Transverse colon (tissue), 4 donors: ENCODE data around the gene EFNA5. TPM values are rescaled to one million over a fixed set of nuclear protein-coding genes. Genes with fewer than 3 reads are reported as not detected.

ENCODE experiments used
- DNase-seq: peaks from one replicate; pipeline ENCODE4 v3.0.0-alpha.2; 2019
- H3K27ac ChIP-seq, 4 donors: fragments of 200-600 bp; sonication (generic); 2 replicates each; pipeline ENCODE4 v1.5.1; 2016 to 2018; ENCODE audit warnings: inconsistent platforms in 4 of 4
- H3K27me3 ChIP-seq: fragments of 200-600 bp; sonication (generic); 2 replicates; pipeline ENCODE4 v1.5.1; 2017; ENCODE audit warnings: inconsistent platforms
- H3K36me3 ChIP-seq, 4 donors: fragments of 200-600 bp; sonication (generic); 2 replicates each; pipeline ENCODE4 v1.5.1; 2017 to 2019; ENCODE audit warnings: inconsistent platforms in 4 of 4
- H3K4me1 ChIP-seq, 4 donors: fragments of 200-600 bp; sonication (generic); 2 replicates each; pipeline ENCODE4 v1.5.1; 2017 to 2020; ENCODE audit warnings: inconsistent platforms in 4 of 4
- H3K4me3 ChIP-seq, 4 donors: fragments of 200-600 bp; sonication (generic); 1 replicate in 1 of 4; 2 replicates in 3 of 4; pipeline versions ENCODE4 v1.5.1 to v1.6.1; 2017 to 2019; ENCODE audit warnings: inconsistent platforms in 4 of 4
- H3K9me3 ChIP-seq, 2 donors: fragments of 200-600 bp; sonication (generic); 2 replicates each; pipeline ENCODE4 v1.5.1; 2017 to 2019; ENCODE audit warnings: inconsistent platforms in 2 of 2
- EP300 ChIP-seq: sonication (generic); formaldehyde crosslinking; IDR thresholded peaks from one replicate; pipeline ENCODE4 v1.6.1; 2017; ENCODE audit warnings: antibody characterized with exemption, low read depth
- POLR2A ChIP-seq: fragments of 450-650 bp; IDR thresholded peaks from one replicate; pipeline ENCODE4 v1.6.1; 2016; ENCODE audit warnings: antibody characterized with exemption, mild to moderate bottlenecking, moderate library complexity
- POLR2AphosphoS5 ChIP-seq, 3 donors: sonication (generic); formaldehyde crosslinking; IDR thresholded peaks; one replicate each; pipeline ENCODE4 v1.6.1; 2016; ENCODE audit warnings: antibody characterized with exemption in 3 of 3
- WGBS, 2 donors: methylation state at CpG; one replicate each; pipeline ENCODE4 v1.1.5; 2018; ENCODE audit warnings: low coverage in 1 of 2; 5-methylcytosine and 5-hydroxymethylcytosine counted together
- in situ Hi-C, 4 donors: fragments of 200-750 bp; cut with MboI; loops; one replicate each; pipeline versions ENCODE4 v1.15.0 to v1.15.1; 2017; ENCODE audit warnings: low sequenced_read_pairs in 3 of 4, low pct_ligation_motif_present in 1 of 4, low pct_unique_long_range_greater_than_20kb in 1 of 4
- intact Hi-C: fragments of 100-400 bp; cut with DNase I; formaldehyde crosslinking; loops from one replicate; pipeline ENCODE4 v1.15.1; 2023; ENCODE audit warnings: low total_unique reads
- total RNA-seq, 4 donors: library from RNA; depleted of rRNA; stranded (reverse); fragments of >200 nt; gene quantifications; one replicate each; pipeline ENCODE4 v1.1.0, GENCODE V29; 2016
- TF ChIP-seq, protein P1 (sequence below), 5 experiments: fragments of 200-600 bp in 3 of 5; fragments of 450-650 bp in 2 of 5; sonication (generic) in 3 of 5; IDR thresholded peaks; 1 replicate in 2 of 5; 2 replicates in 3 of 5; pipeline ENCODE4 v1.5.1; 2016 to 2017; ENCODE audit warnings: antibody characterized with exemption in 5 of 5, inconsistent platforms in 3 of 5, mild to moderate bottlenecking in 2 of 5, moderate library complexity in 1 of 5

Gene EFNA5
- total RNA-seq, 4 donors from 2014 or later: 1.5 to 18.2 (median 12.1) TPM

DNA sequence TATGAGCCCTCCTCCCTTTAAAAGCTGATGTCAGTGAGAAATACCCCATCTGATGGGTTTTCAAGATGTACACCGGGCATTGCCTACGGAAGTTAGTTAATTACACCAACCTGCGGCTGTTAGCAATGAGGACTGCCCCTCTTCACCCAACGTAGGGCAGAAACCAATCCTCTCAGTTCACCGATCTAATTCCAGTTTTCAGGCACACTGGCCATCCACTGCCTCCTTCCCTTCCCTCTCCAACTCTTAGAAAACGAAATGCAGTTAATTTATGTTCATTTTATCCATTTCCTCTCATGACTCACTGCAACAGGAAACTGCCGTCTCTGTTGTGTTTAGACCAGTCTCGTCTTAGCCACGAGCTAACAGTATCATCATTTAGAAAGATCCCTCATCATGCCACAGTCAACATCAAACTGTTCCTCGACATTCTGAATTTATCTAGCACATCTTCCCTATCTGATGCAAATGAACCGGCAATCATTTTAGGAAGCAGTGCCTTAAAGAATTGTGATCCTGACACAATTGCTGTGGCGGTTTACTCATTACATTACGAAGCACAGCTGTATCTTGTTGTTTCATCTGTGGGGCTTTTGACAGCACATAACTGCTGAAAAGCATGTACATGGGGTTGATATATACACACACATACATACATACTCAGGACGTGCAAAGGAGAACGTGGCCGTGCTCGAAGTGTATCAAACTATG is 168.6 kb downstream of the EFNA5 start:
- DNase-seq: no peak
- Histone ChIP-seq H3K9me3 (no peaks in the 10 kb centered on the region), H3K27me3 (no peaks in the 10 kb centered on the region), H3K27ac (no peak overlapping the region), H3K36me3 (no peaks in the 10 kb centered on the region), H3K4me1 (peaks cover 4 to 28% (median 16%) of the 10 kb centered on the region in 4 donors), H3K4me3 (no peak overlapping the region)
- 41 to 62% methylated on average over 8 to 17 of the region's 17 CpGs for WGBS, 2 donors
- in situ Hi-C loops (no loop called here), intact Hi-C loops (no loop called here)
- TF ChIP-seq POLR2AphosphoS5 (IDR thresholded peaks at IDR 0.05) (no peak), POLR2A (no peak)
- TF ChIP-seq, protein P1, sequence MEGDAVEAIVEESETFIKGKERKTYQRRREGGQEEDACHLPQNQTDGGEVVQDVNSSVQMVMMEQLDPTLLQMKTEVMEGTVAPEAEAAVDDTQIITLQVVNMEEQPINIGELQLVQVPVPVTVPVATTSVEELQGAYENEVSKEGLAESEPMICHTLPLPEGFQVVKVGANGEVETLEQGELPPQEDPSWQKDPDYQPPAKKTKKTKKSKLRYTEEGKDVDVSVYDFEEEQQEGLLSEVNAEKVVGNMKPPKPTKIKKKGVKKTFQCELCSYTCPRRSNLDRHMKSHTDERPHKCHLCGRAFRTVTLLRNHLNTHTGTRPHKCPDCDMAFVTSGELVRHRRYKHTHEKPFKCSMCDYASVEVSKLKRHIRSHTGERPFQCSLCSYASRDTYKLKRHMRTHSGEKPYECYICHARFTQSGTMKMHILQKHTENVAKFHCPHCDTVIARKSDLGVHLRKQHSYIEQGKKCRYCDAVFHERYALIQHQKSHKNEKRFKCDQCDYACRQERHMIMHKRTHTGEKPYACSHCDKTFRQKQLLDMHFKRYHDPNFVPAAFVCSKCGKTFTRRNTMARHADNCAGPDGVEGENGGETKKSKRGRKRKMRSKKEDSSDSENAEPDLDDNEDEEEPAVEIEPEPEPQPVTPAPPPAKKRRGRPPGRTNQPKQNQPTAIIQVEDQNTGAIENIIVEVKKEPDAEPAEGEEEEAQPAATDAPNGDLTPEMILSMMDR (IDR thresholded peaks at IDR 0.05): no peak

DNA sequence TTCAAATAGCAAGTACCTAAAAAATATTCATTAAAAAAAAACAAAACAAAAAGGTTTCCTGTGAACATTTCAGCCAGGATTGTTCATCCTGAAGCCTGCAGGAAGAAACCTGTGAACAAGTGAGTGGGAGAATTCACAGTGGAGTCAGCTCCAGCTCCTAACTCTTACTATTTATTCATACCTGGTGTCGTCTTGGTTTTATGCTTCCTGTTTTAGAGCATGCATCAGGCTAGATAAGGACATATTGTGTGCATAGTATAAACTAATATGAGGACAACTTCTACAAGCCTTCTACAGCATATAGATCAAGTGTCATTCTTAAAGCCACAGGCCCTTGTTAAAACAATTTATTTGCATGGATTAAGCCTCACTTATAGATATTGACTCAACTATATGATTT is 169.9 kb downstream of the EFNA5 start:
- 13 to 18% methylated on average over 1 of the region's 1 CpG for WGBS, 2 donors
- H3K36me3 ChIP-seq: no peaks in the 10 kb centered on the region
- H3K4me1 ChIP-seq: peaks cover 3 to 21% (median 13%) of the 10 kb centered on the region in 4 donors
- intact Hi-C loops: no loop called here
- DNase-seq: no peak
- no peaks in the 10 kb centered on the region for H3K27me3 ChIP-seq
- TF ChIP-seq POLR2AphosphoS5 (IDR thresholded peaks at IDR 0.05) (no peak), POLR2A (no peak), EP300 (no peak)
- TF ChIP-seq, protein P1 (IDR thresholded peaks at IDR 0.05): no peak
- H3K27ac ChIP-seq: no peak overlapping the region
- in situ Hi-C loops: no loop called here
- no peaks in the 10 kb centered on the region for H3K9me3 ChIP-seq
- H3K4me3 ChIP-seq: no peak overlapping the region

DNA sequence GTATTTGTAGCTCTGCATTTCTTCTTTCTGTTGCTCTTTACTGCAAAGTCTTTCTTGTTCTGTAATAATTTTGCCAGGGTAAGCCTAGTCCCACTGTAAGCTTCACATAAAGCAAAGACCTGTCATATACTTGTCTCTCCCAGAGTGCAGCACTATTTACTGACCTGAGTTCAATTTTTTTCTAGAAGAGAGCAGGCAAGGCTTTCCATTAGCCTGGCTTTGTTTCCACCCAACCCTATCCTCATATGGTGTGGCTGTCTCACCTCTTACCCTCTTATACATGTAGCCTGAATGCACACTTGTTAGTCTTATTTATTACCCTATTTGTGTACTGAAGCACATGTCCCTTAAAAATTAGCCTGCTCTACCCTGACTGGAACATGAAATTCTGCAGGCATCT is 170.4 kb downstream of the EFNA5 start:
- H3K9me3 ChIP-seq: no peaks in the 10 kb centered on the region
- intact Hi-C loops (no loop called here), in situ Hi-C loops (no loop called here)
- H3K4me3 ChIP-seq: no peak overlapping the region
- no peak for DNase-seq
- H3K27me3 ChIP-seq: no peaks in the 10 kb centered on the region
- peaks cover 0 to 17% (median 11%) of the 10 kb centered on the region in 4 donors for H3K4me1 ChIP-seq
- TF ChIP-seq POLR2A: no peak
- TF ChIP-seq, protein P1 (IDR thresholded peaks at IDR 0.05): no peak
- TF ChIP-seq EP300: no peak
- TF ChIP-seq POLR2AphosphoS5 (IDR thresholded peaks at IDR 0.05): no peak
- no peaks in the 10 kb centered on the region for H3K36me3 ChIP-seq
- no peak overlapping the region for H3K27ac ChIP-seq

DNA sequence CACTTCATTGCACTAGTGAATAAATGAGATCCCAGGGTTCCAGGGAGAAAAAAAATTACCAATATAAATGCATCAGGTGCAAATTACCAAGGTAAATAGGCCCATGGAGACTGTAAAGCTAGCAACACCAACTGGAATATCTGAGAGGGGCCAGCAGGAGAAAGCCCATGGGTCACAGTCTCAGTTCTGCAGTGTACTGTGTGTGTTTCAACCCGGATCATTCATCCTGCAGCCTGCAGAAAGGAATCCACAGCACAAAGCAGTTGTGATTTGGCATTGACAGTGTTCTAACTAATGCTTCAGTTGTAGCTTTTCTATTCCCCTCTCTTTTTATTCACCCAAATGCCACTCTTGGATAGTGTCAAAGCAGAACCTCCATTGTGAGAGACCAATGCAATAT is 171.0 kb downstream of the EFNA5 start:
- Histone ChIP-seq H3K4me1 (peaks cover 0 to 17% (median 10%) of the 10 kb centered on the region in 4 donors), H3K9me3 (no peaks in the 10 kb centered on the region), H3K27ac (no peak overlapping the region), H3K27me3 (no peaks in the 10 kb centered on the region), H3K4me3 (no peak overlapping the region), H3K36me3 (no peaks in the 10 kb centered on the region)
- no peak for DNase-seq
- in situ Hi-C loops: no loop called here
- intact Hi-C loops: no loop called here
- 74% methylated on average over 1 of the region's 1 CpG; no CpG with 5 or more reads in 1 of the 2 donors for WGBS, 2 donors
- TF ChIP-seq POLR2A (no peak), EP300 (no peak), POLR2AphosphoS5 (IDR thresholded peaks at IDR 0.05) (no peak)
- TF ChIP-seq, protein P1 (IDR thresholded peaks at IDR 0.05): no peak
